ENCODE data around the gene ATP5PF. TPM values are rescaled to one million over a fixed set of nuclear protein-coding genes. Genes with fewer than 3 reads are reported as not detected.

ATP5PF gene
- total and polyA plus RNA-seq, 2 donors (not counting 3 experiments of a cell fraction or from before 2014, with no cell fraction given): 132 to 194 TPM

- no TSS peak for BruUV-seq (replicated peaks)
- Histone ChIP-seq H3K79me2 (ENCODE audit: control insufficient read depth, insufficient read depth, low read length) (no peaks in the 10 kb centered on the region), H3K4me2 (ENCODE audit: insufficient read depth, low read length) (peak overlapping the region; percentile 86), H3K9me3 (replicated peaks; ENCODE audit: control insufficient read depth, insufficient read depth, low read length) (no peaks in the 10 kb centered on the region), H3K9ac (replicated peaks; ENCODE audit: extremely low read depth, insufficient read depth, low read length) (no peak overlapping the region), H3K36me3 (ENCODE audit: control insufficient read depth in 2 of 2, extremely low read depth in 1 of 2, insufficient read depth in 2 of 2, low read length in 2 of 2) (no peaks in the 10 kb centered on the region), H3K27ac (ENCODE audit: insufficient read depth, low read depth, low read length) (no peak overlapping the region), H2AFZ (ENCODE audit: low read depth, low read length) (peak overlapping the region; percentile 84), H3K27me3 (ENCODE audit: control insufficient read depth in 2 of 2, insufficient read depth in 2 of 2, low read length in 2 of 2) (no peaks in the 10 kb centered on the region), H3K4me3 (replicated peaks in 1 of 3; ENCODE audit: insufficient read depth in 1 of 3, low read depth in 1 of 3, low read length in 3 of 3) (no peak overlapping the region), H4K20me1 (replicated peaks; ENCODE audit: control insufficient read depth, extremely low read depth, insufficient read depth, low read length) (no peaks in the 10 kb centered on the region), H3K4me1 (ENCODE audit: control insufficient read depth, extremely low read depth, insufficient read depth, low read length) (peaks cover 10% of the 10 kb centered on the region), H3K9me1 (replicated peaks; ENCODE audit: control insufficient read depth, extremely low read depth, insufficient read depth, low read length) (no peaks in the 10 kb centered on the region)
- ChIA-PET CTCF (no interaction called here), POLR2A (no interaction called here)
- DNase-seq (ENCODE audit: low read depth, low spot score) (no peak), FAIRE-seq (no peak)
- TF ChIP-seq GATA2 (IDR thresholded peaks at IDR 0.05; ENCODE audit: insufficient read depth, insufficient read length, low read depth, low read length) (no peak), POLR2AphosphoS5 (IDR thresholded peaks at IDR 0.05; ENCODE audit: insufficient read depth, low read depth, low read length) (no peak), FOS (IDR thresholded peaks at IDR 0.05; ENCODE audit: borderline replicate concordance, insufficient read depth, low read length) (no peak), POLR2A (IDR thresholded peaks at IDR 0.05; ENCODE audit: low read depth, low read length) (no peak), CTCF (IDR thresholded peaks at IDR 0.05; ENCODE audit: extremely low read depth in 1 of 2, insufficient read depth in 1 of 2, low read depth in 1 of 2, low read length in 2 of 2) (no peak), MYC (IDR thresholded peaks at IDR 0.05; ENCODE audit: low read depth, low read length) (no peak), EZH2 (IDR thresholded peaks at IDR 0.05; ENCODE audit: borderline replicate concordance, low read depth, low read length, severe bottlenecking) (no peak), JUN (IDR thresholded peaks at IDR 0.05; ENCODE audit: borderline replicate concordance, insufficient read depth, insufficient read length, low read depth) (no peak)
- intact Hi-C loops (cut with micrococcal nuclease): loop anchor here (2.0 kb wide), 1 partner anchor 21 kb away; no protein-coding TSS in a partner anchor
- dilution Hi-C loops (cut with MboI; ENCODE audit: extremely low pct_ligation_motif_present, low sequenced_read_pairs): no loop called here
These were observed 46.9 kb downstream of the ATP5PF start for GRCh38 chr21:25687787-25688186.
